ENCODE measurements around the gene DDX51.

The DDX51 gene

DNA sequence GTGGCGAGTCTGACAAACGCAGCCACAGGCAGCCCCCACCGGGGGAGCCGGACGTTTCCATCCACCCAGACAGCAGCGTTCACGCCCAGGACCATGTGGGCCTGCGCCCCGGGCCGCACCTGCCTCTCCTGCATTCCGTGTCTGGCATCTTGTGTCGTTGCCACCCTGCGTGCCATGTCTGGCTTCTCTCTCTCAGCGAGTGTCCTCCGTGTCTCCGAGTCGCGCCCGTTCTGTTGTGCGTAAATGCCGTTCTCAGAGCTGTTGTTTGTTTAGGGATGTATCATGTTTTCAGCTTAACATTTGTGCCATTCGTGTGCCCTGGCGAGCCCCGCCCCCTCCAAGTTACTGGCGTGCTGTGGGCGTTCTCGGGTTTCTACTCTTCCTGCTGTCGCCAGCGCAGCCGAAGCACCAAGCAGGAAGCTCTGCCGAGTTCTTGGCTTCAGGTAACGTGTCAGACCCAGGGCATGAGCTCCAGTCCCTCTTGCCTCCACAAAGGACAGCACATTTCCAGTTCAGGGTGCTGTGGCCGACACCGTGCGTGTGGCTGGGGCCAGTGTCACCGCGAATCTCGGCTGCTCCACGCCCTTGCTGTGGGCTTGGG lies 34.8 kb upstream of the DDX51 start:
- DNase-seq (ENCODE audit: low read depth) = peak; percentile 39

DNA sequence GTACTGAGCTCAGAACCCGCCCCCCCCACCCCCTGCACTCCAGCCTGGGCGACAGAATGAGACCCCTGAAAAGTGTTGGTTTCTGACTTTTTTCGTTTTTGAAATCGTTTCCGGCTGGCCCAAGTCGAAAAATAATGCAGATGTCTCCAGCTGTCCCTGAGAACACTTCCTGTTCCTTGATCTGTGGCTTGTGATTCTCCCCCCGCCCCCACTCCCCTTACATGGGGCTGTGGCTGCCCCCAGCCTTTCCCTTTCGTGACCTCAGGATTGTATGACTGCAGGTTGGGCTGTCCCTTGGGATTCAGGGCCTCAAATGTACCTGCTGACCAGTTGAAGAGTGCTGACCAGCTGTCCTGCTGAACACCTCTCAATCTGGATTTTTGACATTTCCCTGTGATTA lies 34.2 kb upstream of the DDX51 start:
- DNase-seq (ENCODE audit: low read depth) = no peak

DNA sequence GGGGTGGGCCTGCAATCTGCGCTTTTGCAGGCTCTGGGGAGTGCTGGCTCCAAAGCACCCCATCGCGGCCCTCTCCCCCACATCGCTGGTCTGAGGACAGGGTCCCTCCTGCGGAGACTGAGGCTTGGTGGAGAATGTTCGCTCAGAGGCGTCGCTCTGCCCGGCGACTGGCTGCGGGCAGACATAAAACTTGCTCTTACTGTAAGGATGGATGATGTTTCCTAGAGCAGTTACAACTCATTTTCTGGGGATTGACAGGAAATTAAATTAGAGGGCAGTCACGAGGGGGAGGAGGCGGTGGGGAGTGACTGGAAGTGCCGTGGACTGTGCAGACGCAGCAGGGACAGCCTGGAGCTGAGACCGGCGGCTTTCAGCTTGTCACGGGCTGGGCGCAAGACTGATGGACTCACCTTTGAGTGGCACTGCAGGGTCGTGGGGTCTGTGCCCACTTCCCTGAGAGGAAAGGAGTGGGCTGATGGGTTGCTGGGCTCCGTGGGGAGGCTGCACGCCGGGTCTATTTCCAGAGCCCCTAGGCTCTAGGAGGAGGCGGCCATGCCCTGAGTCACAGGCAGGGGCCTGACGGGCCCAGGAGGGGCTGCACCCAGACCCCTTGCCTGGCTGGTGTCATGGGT lies 32.9 kb upstream of the DDX51 start:
- DNase-seq (ENCODE audit: low read depth) = no peak

DNA sequence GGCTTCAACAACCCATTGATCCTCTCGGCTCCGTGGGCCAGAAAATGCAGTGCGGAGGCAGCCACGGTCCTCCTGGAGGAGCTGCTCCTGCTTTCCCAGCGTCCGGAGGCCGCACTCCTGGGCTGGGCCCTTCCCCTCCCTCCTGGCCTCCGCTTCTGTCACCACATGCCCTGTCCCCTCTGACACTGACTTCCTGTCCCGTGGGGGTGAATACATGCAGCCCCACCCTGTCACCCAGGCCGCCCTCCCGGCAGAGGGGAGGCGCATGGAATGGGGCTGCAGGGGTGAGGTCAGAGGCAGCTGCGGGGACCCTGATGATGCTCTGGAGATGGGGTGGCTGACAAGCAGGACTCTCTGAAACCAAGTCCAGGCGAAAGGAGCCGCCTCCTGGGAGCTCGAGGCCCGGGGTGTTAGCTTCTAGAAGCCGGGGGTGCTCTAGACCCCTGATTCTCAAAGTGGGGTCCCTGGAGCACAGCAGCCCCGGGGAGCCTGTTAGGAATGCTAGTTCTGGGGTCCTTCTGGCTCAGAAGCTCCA lies 32.3 kb upstream of the DDX51 start:
- no peak for DNase-seq (ENCODE audit: low read depth)

DNA sequence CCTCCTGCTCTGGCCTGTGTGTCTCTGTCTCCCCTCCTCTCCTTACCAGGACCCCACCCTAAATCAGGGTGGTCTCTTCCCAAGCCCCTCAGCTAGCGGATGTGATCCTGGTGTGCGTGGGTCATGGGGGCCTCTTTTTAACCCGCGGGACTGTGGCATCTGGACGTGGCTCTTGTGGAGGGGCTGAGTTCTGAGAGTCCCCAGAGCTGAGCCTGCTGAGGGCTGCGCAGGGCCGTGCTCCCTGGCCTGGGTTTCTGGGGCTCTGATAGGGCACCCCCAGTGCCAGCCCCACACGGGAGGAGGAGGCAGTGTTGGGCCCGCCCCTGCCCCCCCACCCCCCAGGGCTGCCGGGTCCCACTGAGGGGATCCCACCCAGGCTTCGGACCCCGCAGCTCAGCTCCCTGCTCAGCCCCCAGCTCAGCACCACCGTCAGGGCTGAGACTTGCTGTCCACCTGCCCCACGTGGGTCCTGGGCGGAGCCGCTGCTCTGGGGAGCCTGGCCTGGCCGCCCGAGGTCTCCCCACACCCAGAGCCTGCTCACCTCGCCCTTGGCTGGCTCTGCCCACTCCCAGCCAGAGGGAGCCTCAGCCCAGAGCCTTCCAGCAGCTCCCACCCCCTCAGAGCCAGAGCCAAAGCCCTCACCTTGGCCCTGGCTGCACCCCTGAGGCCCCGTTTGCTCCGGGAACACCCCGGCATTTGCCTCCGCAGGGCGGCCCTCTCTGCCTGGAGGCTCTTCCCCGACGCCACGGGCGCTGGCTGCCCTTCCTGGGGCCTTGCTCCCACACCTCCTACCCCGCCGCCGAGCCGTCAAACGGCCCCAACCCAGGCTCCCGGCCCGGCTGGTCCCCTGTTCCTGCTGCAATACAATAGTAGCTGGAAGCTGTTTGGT lies 31.6 kb upstream of the DDX51 start:
- DNase-seq (ENCODE audit: low read depth) = no peak

- no peak for DNase-seq (ENCODE audit: low read depth)
These were observed 30.8 kb upstream of the DDX51 start for GRCh38 chr12:132174839-132175490.

- DNase-seq (ENCODE audit: low read depth) = no peak
These were observed 30.1 kb upstream of the DDX51 start for GRCh38 chr12:132174015-132174838.

DNA sequence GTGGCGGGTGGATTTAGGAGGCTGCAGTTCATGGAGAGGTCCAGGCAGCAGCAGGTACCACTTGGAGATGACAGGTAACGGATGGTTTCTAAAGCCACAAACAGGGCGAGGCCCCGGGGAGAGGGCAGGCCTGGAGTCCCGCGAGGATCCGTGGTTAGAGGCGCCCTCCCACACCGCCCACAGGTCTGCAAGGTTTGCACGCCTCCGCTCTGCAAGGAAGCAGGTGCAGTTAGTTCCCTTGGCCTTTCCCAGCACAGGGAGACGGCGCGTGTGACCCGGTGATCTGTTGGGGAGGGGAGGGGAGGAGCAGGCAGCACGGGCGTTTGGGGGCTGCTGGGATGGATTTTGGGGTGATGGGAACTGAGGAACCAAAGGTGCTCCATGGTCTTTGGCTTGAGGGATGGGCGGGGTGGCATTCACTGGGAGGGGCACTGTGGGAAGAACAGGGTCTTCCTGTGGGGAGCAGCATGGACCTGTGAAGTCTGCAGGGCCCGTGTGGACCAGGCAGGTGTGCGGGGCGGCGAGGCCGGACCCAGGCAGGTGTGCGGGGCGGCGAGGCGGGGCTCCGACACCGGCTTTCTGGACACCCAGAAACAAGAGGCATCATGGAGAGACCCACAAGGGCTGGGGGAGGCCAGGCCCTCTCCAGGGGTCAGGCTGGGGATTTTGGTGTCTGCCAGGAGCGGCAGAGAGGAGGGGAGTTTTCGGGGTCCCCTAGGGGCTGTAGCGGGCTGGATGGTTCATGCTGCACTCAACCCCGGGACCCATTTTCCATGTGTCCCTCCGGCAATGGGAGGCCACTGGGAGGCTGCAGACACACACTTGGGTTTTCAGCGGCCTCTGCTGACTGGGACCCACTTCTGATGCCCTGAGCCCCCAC lies 29.3 kb upstream of the DDX51 start:
- no peak for DNase-seq (ENCODE audit: low read depth)

DNA sequence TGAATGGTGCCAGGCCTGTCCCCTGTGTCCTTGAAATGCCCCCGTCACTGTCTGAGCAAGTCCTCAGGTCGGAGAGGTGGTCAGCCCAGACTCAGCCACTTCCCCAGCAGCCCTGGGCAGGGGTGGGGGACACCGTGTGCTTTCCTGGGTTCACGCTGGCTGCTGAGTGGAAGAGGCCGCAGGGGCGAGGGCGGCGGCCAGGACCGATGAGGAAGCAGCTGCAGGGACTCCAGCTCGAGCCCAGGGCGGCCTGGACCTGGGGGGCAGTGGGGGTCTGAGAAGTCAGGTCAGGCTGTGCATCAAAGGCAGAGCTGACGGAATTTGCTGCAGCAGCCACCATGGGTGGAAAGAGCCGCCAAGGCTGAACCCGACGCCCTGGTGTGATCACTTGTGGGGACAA lies 28.5 kb upstream of the DDX51 start:
- no peak for DNase-seq (ENCODE audit: low read depth)

DNA sequence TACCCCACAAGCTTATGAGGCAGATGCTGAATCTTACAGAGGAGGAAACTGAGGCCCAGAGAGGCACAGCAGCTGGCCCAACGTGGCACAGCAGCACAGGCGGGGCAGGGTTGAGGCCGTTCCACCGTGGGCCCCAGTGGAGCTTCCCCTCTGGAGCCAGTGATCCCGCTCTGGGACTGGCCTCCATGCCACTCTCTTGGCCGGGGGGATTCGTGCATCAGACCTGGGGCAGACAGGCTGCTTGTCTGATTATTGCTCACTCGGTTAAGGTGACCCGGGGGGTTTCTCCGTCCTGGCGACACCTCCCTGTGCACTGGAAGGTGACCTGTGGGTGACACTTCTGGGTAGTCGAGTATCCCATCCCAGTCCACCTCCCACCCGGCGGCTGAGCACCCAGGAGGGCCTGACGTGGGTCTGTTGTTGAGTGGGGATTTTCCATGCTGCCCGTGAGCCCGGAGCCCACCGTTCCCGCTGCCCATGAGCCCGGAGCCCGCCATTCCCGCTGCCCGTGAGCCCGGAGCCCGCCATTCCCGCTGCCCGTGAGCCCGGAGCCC lies 27.9 kb upstream of the DDX51 start:
- no peak for DNase-seq (ENCODE audit: low read depth)

DNA sequence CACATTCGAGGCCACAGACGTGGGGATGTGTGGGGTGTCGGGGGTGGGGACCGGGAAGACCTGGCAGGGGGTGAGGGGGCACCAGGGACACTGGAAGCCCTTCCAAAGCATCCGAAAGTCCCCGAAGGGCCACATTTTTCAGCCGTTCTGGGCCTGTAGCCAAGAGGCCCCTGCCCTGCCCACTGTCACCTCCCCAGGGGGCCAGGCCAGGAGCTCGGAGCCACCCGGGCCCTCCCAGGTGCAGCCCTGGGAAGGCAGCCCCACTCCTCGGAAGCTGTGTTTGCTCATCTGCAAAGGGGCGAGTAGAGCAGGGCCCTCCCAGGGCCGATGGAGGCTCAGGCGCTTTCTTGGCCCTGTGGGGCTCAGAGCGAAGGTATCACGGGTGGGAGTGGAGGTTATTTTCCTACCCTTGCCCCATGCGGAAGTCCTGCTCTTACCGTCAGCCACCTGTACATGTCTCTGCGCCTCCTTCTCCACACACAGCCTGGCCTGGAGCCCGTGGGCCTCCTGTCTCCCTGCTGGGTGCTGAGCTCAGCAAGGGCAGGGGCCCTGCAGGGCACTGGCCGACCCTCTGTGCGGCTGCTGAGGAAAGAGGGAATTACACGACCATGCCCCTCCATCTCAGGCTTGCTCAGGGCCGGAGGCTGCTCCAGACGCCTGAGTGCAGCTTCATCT lies 27.3 kb upstream of the DDX51 start:
- no peak for DNase-seq (ENCODE audit: low read depth)

- no peak for DNase-seq (ENCODE audit: low read depth)
These were observed 26.6 kb upstream of the DDX51 start for GRCh38 chr12:132170637-132171292.

GRCh38 chr12:132170094-132170636 lies 26.0 kb upstream of the DDX51 start:
- no peak for DNase-seq (ENCODE audit: low read depth)

DNA sequence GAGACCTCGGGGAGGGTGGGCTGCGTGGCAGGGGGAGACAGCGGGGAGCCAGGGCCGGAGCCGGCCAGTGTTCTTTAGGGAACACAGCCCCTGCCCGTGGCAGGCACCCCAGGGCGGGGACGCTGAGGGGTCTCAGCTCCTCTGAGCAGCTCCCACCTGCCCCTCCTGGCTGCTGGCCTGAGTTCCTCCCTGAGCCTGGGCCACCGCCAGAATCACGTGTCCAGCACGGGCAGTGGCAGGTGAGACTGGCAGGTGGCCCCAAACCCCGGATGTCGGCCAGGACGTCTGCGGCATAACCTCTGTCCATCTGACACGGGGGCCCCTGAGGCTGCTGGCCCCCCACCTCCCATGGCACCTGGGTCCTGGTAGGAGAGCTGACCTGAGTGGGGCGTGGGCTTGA lies 25.3 kb upstream of the DDX51 start:
- DNase-seq (ENCODE audit: low read depth) = no peak

GRCh38 chr12:132168311-132169031 lies 24.4 kb upstream of the DDX51 start:
- DNase-seq (ENCODE audit: low read depth) = no peak

GRCh38 chr12:132167611-132168310 lies 23.6 kb upstream of the DDX51 start:
- DNase-seq (ENCODE audit: low read depth) = no peak

- DNase-seq (ENCODE audit: low read depth) = no peak
These were observed 22.9 kb upstream of the DDX51 start for GRCh38 chr12:132166801-132167591.
